Astrocyte of the hippocampus (primary cell): ENCODE data around the gene TSPAN18.
A peak's percentile ranks its signal among the peaks of the same experiment; 100 is the strongest.

Experiments used
- DNase-seq: peaks from one replicate; pipeline ENCODE4 v3.0.0; 2011; ENCODE audit warnings: low read depth, low spot score

TSPAN18 gene

DNA sequence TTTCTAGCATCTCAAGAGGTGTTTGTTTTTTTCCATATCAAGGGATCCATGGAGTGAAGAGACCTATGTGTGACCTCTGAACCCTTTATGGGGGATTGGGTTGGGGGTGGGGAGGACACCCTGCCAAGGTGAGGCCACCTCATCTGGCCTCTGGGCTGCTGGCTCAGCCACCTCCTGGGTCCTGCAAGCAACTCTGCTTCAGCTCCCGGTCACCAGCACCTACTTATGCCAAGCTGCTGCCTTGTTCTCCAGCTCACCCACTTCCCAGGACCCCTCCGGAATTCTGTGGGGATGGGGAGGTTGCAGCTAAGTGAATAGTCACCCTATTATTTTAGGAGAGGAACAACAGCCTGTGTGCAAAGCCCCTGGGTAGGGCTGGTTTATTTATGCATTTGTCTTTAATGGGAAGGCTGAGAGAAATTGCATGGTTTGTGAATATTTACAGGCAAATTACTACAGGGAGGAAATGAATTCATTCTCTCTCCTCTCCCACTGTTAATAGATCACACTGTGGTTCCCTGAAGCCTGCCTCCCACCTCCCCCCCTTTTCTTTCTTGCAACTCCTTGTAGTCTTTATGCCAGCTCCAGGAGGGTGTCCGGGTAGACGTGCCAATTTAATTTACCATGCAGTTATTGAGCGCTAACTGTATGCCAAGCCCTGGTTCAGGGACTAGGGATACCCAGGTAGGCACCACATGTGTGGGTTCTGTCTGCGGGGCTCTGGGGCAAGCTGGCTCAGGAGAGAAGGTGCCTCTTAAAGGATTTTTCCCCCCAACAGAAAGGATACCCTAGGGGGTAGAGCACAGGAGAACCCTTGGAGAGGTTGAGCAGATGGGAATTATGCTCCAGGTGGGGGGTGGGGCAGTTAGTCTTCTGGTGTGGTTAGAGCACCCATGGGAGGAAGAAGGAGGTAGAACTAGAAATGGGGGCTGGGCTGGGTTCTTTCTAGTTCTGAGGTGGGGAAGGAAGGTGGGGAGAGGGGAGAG lies 50.7 kb downstream of the TSPAN18 start:
- no peak for DNase-seq

DNA sequence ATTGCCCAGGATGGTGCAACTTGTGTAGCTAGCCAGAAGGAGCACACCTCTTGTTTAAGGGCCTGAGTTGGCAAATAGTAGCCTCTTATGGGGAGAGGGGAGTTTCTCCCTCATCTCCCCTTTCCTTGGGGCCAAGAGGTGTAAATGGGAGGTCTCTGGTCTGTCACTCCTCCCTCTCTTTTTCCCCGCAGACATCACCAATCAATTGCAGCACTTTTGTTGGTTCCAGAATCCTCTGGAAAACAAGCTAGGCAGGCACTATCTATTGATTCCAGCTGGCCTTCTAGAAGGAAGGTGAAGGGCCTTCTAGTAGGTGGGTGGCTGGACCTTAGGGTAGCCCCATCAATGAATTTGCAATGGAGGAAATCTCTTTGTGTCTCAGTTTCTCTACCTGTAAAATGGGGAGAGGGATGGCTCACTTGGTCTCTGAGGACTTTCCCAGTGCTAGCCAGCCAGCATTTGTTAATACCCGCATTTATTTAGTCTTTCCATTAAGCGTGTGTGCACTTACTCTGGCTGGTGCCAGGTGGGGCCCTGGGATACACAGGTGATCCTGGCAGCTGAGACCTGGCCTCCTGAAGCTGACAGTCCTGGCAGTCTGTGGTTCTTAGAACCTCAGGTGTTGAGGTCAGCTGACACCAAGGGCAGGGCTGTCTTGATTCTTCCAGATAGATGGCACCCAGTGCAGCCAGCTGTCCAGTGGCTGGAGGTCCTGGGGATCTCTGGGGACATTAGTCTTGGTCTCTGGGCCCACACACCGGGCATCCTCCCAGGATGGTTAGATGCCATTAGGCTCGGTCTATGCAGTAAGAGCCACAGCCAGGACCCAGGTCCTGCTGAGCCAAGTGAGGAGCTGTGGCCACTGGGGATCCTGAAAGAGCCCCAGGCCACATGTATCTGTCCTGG lies 51.7 kb downstream of the TSPAN18 start:
- no peak for DNase-seq

DNA sequence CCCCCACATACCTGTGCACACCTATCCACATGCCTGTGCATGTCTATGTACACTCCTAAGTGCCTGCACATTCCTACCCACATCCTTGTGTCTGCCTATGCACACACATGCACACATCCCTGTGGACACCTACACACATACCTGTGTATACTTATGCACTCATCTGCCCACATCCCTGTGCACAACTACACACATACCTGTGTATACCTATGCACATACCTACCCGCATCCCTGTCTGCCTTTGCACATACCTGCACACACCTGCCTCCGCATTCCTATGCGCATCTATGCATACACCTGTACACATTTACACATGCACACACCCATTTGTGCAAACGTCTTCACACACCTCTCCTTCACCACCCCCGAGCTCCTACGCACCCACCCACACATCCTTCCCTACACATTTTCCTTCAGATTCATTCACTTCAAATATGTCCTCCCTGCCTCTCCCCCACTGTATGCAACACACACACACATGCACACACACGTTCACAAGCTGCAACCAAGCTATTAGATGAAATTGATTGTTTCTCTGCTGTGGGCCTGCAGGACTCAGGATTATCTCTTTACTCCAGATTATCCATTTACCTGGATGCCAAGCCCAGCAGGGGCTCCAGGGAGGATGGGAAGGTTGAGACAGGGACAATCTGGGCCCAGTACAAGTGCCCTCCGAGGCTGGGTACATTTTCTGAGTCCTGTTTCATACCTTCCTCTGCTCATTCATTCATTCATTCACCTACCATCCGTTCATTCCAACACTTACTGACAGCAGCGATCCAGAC lies 53.2 kb downstream of the TSPAN18 start:
- no peak for DNase-seq

DNA sequence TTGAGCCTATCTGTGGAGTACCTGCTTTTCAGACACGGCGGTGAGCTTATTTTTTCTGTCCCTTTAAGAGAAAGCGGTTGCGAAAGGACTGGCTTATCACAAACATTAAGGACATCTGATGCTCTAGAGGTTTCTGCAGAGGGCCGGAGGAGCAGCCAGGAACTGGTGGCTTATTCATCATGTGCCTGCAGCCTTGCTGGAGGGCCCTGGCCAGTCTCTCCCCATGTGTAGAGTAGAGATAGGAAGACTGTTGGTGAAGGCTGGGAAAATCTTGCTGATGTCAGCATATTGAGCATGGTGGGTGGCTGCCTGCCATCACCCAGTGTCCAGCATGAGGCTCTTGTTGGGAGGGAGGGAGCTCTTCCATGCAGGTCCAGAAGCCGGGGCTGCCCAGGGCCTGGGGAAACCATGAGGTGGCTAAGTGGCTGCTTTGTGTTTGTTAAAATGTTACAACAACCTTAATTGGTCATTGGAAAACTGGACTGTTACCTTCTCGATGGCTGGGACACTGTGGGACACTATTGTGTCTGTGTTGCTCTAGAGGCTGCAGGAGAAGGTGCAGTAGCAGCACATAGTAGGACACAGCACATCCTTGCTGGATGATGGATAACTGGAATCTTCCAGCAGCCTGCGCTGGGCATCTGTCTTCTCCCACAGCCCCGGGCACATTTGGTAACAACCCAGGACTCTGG lies 54.3 kb downstream of the TSPAN18 start:
- DNase-seq: peak; percentile 55

DNA sequence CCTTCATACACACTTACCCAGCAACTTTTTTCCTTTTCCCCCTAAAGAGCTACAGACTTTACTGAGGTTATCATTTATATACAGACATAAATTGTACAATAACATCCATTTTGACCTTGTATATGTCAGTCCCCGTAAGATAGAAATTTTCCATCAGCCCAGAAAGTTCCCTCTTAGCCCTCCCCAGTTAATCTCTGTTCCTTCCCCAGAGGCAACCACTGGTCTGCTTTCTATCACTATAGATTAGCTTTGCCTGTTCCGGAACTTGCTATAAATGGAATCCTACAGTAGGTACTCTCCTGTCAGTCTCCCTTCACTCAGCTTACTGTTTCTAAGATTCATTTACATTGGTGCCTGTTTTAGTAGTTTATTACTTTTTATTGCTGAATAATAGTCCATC lies 54.9 kb downstream of the TSPAN18 start:
- DNase-seq: no peak

DNA sequence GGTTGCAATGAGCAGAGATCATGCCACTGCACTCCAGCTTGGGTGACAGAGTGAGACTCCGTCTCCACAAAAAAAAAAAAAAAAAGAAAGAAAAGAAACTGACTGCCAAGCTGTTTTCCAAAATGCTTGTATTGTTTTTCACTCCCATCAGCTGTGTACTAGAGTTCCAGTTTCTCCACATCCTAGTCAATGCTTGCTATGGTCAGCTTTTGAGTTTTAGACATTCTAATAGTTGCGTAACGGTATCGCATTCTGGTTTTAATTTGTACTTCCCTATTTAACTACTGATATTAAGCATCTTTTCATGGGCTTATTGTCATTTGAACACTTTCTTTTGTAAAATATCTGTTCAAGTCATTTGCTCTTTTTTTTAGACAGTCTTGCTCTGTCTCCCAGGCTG lies 55.7 kb downstream of the TSPAN18 start:
- no peak for DNase-seq

DNA sequence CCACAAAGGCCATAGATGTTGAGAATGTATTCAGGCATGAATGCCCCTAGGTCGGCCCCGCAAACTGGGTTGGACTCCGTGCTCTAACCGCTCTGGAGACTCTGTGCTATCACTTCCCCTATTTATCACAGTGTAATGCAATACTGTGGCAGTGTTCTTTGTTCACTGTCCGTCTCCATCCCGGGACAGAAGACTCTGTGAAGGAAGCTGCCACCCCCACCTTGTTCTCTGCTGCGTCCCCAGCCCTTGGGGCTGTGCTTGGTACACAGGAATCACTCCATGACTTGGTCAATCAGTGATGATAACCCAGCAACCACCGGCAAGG lies 57.6 kb downstream of the TSPAN18 start:
- no peak for DNase-seq

DNA sequence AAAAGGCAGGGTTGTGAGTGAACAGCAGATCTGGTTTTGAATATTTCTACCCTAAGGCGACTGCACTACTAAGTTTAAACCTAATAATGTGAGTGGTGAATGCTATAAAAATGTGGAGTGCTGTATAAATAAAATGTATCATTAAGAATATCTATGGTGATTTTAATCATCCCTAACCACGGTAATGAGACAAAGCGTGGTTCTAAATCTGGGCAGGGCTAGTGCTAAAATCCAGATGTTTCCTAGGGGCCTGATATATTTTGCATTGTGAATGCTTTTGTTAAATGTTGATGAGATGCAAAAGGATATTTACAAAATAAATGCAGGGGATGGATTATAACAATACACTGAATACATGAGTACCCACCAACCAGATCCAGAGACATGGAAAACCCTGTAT lies 58.1 kb downstream of the TSPAN18 start:
- no peak for DNase-seq

DNA sequence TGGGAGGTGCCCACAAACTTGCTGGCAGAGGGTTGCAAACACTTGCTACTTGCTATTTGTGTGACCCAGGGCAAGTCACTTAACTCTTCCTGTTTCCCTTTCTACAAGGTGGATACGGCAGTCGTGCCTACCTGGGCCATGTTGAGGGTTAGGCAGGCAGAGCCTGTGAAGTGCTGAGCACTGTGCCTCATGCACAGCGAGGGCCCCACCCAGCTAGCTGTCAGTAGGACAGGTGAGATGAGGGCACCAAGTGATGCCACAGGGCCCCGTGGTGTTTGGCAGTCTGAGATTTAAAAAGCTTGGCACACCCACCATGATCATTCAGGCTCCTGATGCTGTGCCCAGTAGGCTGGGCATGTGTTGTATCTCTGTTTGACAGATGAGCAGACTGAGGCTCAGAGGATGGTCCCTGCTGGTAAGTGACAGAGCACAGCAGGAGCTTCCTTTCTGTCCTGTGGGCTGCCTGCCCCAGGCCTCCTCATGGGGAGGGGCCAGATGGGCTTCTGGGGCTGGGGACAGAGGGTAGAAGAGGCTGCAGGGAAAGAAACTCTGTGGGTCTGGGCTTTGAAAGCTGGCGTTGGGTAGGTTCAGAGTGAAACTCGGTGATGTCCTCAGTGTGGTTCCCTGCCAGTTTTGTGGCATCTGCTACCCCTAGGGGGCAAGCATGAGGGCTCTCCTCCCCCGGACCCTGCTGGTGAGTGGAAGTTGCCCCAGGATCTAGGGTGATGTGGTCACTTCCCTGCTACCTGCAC lies 59.3 kb downstream of the TSPAN18 start:
- no peak for DNase-seq

DNA sequence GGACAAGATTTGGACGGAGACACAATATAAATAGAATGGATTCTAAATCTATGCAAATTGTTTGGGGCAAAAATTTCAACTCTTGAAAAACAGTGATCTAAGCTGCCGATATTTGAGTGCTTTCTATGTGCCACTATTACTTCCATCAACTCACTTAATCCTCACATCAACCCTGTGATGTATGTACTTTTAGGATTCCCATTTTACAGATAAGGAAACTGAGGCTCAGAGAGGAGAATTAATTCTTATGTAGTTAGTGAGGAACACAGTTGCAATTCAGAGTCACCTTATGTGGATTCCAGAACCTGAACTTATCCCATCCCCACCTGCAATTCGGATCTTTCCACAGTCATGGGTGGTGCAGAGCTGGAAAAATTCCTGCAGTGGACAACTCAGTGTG lies 60.3 kb downstream of the TSPAN18 start:
- no peak for DNase-seq

DNA sequence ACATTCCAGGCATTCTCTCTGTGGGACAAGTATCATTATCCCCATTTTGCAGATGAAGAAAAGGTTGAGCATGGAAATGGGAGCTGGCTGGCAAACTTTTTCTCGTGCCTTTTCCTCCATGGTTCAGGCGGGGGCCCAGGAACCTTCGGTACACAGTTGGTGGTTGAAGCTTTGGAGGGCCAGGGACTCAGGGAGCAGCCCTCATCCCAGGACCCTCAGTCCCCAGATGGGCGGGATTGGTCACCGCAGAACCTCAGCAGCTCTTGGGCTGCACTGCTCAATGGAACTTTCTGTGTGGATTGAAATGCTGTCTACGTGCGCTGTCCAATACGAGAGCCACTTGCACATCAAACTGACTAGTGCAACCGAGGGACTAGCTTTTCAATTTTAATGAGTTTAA lies 61.2 kb downstream of the TSPAN18 start:
- no peak for DNase-seq

DNA sequence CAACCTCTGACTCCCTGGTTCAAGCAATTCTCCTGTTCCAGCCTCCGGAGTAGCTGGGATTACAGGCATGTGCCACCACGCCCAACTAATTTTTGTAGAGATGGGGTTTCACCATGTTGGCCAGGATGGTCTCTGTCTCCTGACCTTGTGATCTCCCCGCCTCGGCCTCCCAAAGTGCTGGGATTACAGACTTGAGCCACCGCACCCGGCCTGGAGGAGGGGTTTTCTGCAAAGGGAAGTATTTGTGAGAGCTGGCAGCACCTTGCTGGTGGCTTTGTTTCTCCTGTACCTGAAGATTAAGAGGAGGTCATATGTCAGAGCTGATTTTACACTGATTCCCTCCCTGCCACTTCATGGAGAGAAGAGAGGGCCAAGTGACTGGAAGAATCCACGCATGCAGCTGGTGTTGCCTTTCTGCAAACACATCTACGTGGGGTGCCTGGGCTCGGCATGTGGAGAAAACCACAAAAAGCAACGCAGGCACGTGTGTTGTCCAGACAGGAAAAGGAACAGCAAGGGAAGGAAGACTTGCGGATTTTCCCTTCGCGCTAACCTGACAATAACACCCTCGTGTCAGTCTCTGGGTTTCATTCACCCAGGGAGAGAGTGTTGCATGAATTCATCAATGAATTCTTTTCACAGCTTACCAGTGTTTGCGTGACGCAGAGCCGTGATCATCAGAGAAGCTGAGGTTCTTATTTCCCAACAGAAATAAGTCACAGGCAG lies 61.9 kb downstream of the TSPAN18 start:
- peak; percentile 55 for DNase-seq

DNA sequence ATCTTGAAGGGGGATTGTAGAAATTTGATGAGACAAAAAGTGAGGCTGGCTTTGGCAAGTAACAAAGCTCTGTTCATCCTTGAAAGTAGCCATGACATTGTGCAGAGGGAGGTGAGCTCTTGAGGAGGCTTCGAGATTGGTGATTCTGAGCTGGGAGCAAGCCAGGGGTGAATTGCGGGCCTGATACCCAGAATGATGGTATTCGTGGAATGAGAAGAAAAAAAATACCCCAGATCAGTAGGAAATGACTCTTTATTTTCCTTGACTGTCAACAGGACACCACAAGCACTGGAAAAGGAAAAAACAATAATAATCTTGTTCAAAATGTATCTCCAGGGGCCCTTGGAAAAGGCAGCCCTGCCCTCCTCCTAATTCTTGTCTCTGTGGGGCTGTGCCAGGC lies 62.7 kb downstream of the TSPAN18 start:
- peak; percentile 59 for DNase-seq

DNA sequence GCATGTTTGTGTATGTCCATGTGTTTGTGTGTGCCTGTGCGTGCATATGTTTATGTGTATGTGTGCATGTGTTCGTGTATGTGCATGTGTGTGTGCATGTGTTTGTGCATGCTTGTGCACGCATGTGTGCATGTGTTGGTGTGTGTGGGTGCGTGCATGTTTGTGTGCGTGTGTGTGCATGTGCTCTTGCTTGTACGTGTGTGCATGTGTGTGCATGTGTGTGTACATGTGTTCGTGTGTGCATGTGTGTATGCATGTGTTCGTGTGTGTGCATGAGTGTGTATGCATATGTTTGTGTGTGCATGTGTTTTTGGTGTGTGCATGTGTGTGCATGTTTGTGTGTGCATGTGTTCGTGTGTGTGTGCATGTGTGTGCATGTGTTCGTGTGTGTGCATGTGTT lies 63.4 kb downstream of the TSPAN18 start:
- no peak for DNase-seq

DNA sequence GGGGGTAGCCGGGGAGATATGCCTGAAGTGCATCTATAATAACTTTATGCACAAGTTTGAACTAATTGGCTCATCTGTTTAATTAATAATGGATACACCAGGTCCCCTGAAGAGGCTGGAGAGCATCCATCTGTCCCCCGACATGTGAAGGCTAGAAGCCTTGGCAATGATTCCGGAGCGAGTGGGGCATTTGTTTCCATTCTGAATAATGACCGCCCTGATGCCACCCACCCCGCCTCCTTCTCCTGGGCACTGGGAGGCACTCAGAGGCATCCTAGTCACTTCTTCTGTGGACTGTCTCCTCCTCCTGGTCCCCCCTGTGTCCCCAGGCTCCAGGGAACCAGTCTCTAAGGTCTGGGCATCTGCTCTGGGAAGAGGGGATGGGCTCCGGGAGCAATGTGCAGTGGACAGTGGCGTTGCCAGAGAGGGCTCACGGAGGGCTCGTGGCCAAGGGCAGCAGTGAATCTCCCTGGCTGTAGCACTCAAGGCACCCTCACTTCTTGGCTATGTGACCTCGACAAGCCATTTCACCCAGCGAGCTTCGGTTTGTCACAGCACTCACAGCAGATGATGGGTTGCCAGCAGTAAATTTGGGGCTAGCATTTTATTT lies 64.7 kb downstream of the TSPAN18 start:
- no peak for DNase-seq

DNA sequence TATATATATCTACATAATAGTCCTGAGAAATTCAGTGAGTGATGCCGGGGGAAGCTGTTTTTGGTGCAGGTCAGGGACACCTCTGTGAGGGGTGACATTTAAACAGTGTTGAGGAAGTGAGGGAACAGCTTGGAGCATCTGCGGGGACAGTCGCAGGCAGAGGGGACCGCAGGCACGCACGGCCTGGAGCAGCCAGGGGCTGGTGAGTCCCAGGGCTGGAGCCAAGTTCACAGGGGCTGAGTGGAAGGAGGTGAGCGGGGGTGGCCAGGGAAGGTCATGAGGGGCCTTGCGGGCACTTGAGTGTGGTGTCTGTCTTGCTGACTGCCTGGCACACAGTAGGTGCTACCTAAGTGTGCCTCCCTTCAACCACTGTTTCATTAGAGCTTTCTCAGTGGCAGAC lies 65.4 kb downstream of the TSPAN18 start:
- DNase-seq: no peak

DNA sequence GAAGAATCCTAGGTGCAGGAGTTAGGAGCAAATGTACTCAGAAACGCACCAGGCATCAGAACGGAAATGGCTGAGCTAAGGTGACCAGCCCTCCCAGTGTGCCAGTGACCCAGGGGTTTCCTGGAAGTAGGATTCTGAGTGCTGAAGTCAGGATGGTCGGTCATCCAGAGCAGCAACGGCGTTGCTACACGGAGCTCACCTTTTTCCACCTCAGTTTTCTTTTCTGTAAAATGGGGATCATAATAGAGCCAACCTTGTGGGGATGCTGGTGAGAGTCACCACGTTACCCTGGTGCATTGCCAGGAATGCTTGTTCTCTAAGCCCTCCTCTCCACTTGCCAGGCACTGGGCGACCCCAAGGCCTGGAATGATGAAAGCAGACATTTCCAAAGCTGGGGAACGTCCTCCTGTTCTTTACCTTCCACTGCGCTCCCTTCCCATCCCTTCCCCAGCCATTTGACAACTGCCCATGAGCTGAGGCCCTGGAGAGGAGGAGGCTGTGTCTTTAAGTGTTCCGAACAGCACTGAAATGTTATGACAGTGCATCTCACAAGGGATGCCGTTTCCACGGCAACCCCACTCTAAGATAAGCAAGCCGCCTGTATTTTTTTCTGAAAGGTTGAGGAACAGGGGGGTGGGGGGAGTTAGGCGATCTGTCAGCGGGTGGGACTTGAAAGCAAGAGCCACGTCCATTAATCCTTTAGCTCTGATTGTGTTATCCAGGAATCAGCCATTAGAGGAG lies 66.8 kb downstream of the TSPAN18 start:
- peak; percentile 83 for DNase-seq

DNA sequence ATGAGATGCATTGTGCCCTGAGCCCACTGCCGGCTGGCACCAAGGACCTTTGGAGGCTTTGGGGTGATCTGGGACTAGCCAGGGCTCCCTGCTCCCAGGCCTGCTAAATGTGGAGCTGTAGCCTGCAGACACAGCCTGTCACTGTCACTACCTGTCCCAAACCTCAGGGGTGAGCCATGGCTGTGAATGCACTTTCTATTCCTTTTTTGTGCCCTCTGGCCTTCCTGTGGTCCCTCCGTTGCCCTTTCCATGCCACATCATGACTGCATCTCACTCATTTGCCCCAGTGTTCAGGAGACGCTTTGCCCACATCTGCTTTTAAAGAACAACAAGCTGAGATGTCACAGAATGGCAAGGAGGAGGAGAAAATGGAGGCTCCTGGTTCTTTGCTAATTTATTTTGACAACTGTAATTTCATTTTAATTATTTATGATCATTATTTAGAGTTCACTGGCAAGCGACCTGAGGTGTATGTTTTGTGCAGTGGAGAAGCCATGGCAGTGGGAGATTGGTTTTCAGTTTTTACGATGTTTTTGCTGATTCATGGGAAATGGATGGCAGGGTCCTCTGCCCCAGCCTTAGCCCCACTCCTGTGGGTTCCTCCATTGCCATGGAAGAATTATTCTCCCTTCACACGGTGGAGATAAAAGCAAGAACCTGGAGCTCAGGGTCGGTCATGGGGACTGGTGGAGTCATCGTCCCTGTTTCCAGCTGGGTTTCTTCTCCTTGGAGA lies 69.2 kb downstream of the TSPAN18 start:
- DNase-seq: no peak
